Caco-2 (cell line): Measurements from ENCODE around the gene MGAT4A. TPM values are rescaled to one million over a fixed set of nuclear protein-coding genes. Genes with fewer than 3 reads are reported as not detected.

Source experiments
- BruUV-seq: library from RNA; stranded (reverse); fragments of 400-500 nt; replicated peaks from 2 replicates; lab custom pipeline; 2021; lab: Mats Ljungman, UMichigan
- CTCF ChIA-PET: fragments of 300-600 bp; sonication (Branson Sonifier 250); formaldehyde crosslinking; loops from one replicate; lab custom pipeline; 2022; ENCODE audit warnings: antibody characterized with exemption; lab: Charles Lee
- POLR2A ChIA-PET: fragments of 300-600 bp; sonication (Branson Sonifier 250); formaldehyde crosslinking; loops from one replicate; lab custom pipeline; 2022; ENCODE audit warnings: antibody characterized with exemption; lab: Charles Lee
- DNase-seq, 2 experiments: peaks; one replicate each; pipeline versions ENCODE4 v3.0.0 to v3.0.0-alpha.2; 2020 to 2022
- H3K27me3 ChIP-seq: replicated peaks from 2 replicates; pipeline ENCODE4 v1.6.0; 2011; ENCODE audit warnings: low read length; ENCODE audit not compliant: control insufficient read depth, insufficient read depth
- H3K36me3 ChIP-seq: 2 replicates; pipeline ENCODE4 v1.5.1; 2011; ENCODE audit warnings: low read length; ENCODE audit not compliant: control insufficient read depth, insufficient read depth
- H3K4me1 ChIP-seq: fragments of 250-450 bp; sonication (Bioruptor Pico); 2 replicates; pipeline ENCODE4 v1.5.1; 2020; ENCODE audit warnings: mild to moderate bottlenecking
- H3K4me3 ChIP-seq: 2 replicates; pipeline ENCODE4 v1.5.1; 2011; ENCODE audit warnings: low read depth, mild to moderate bottlenecking, control low read depth, low read length
- H3K9me3 ChIP-seq: fragments of 250-450 bp; sonication (Bioruptor Pico); 2 replicates; pipeline ENCODE4 v1.5.1; 2020; ENCODE audit warnings: mild to moderate bottlenecking, moderate library complexity
- H3K27ac Mint-ChIP-seq: one replicate; pipeline ENCODE4 v1.8.0; 2022; ENCODE audit warnings: mixed read lengths; ENCODE audit not compliant: unreplicated experiment
- H3K27me3 Mint-ChIP-seq: one replicate; pipeline ENCODE4 v1.8.0; 2022; ENCODE audit warnings: mixed read lengths; ENCODE audit not compliant: insufficient read depth, unreplicated experiment
- H3K36me3 Mint-ChIP-seq: one replicate; pipeline ENCODE4 v1.8.0; 2022; ENCODE audit warnings: mild to moderate bottlenecking, mixed read lengths; ENCODE audit not compliant: insufficient read depth, unreplicated experiment
- H3K4me1 Mint-ChIP-seq: one replicate; pipeline ENCODE4 v1.8.0; 2022; ENCODE audit warnings: low read depth, mixed read lengths; ENCODE audit not compliant: unreplicated experiment
- H3K4me3 Mint-ChIP-seq: one replicate; pipeline ENCODE4 v1.8.0; 2022; ENCODE audit warnings: mild to moderate bottlenecking, moderate library complexity, mixed read lengths; ENCODE audit not compliant: unreplicated experiment
- H3K9me3 Mint-ChIP-seq: one replicate; pipeline ENCODE4 v1.8.0; 2022; ENCODE audit warnings: mixed read lengths; ENCODE audit not compliant: unreplicated experiment
- intact Hi-C: fragments of 100-400 bp; cut with micrococcal nuclease; formaldehyde crosslinking; loops from one replicate; pipeline ENCODE4 v1.10.0; 2022; ENCODE audit not compliant: unreplicated experiment
- total RNA-seq: library from RNA; stranded (reverse); gene quantifications from 2 replicates; pipeline ENCODE4 v1.2.3, GENCODE V29; 2022
- TF ChIP-seq, protein P1 (sequence below), 2 experiments: fragments of 200-600 bp in 1 of 2; IDR thresholded peaks; 1 replicate in 1 of 2; 2 replicates in 1 of 2; pipeline versions ENCODE4 v1.5.1 to v1.8.0; 2011 to 2022; ENCODE audit warnings: antibody characterized with exemption in 1 of 2, control low read depth in 1 of 2, inconsistent platforms in 1 of 2, low read depth in 1 of 2, low read length in 1 of 2, mild to moderate bottlenecking in 1 of 2, moderate library complexity in 1 of 2; ENCODE audit not compliant: insufficient read depth in 1 of 2, severe bottlenecking in 1 of 2, unreplicated experiment in 1 of 2

MGAT4A gene
- total RNA-seq, 1 experiment from 2014 or later: 63.7 TPM

DNA sequence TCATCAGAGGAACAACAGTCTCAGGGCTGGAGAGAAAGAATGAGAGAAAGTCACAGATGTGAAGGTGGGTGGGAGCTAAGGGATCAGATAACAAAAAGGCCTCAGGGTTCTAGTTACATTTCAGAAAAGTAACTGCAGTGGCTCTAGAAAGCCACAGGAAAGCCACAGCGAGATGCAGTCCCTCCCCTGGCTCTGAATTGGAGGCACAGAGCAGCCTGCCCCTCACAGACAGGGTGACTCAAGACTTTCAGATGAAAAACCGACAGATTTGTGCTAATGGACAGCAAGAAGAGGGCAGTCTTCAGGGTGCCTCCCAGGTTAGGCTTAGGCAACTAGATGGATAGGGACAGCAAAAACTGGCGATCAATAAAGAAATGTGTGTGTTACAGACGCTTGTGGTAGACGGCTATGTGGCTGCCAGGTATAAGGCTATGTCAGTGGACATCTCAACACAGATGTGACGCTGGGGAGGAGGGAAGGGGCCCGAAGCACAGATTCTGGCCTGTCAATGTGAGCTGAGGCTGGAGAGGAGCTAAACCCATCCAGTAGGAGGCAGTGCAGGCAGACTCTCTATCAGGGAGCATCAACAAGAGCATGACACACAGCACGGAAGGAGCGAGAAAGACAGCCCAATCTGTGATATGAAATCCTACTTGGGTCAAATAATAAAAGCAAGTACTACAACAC lies 96.4 kb downstream of the MGAT4A start:
- no peaks in the 10 kb centered on the region for H3K9me3 Mint-ChIP-seq
- ChIA-PET POLR2A (no interaction called here), CTCF (interaction anchor here (0.7 to 1.0 kb wide), 3 partner anchors 13 to 432 kb away, joined by 3 to 4 read pairs (median 3); no protein-coding TSS in a partner anchor)
- no TSS peak for BruUV-seq
- H3K27me3 ChIP-seq: no peaks in the 10 kb centered on the region
- H3K4me1 ChIP-seq: no peaks in the 10 kb centered on the region
- no peak overlapping the region for H3K27ac Mint-ChIP-seq
- no peak overlapping the region for H3K4me3 ChIP-seq
- TF ChIP-seq, protein P1, sequence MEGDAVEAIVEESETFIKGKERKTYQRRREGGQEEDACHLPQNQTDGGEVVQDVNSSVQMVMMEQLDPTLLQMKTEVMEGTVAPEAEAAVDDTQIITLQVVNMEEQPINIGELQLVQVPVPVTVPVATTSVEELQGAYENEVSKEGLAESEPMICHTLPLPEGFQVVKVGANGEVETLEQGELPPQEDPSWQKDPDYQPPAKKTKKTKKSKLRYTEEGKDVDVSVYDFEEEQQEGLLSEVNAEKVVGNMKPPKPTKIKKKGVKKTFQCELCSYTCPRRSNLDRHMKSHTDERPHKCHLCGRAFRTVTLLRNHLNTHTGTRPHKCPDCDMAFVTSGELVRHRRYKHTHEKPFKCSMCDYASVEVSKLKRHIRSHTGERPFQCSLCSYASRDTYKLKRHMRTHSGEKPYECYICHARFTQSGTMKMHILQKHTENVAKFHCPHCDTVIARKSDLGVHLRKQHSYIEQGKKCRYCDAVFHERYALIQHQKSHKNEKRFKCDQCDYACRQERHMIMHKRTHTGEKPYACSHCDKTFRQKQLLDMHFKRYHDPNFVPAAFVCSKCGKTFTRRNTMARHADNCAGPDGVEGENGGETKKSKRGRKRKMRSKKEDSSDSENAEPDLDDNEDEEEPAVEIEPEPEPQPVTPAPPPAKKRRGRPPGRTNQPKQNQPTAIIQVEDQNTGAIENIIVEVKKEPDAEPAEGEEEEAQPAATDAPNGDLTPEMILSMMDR (IDR thresholded peaks at IDR 0.05; ENCODE audit: insufficient read depth in 1 of 2, low read depth in 1 of 2, low read length in 1 of 2, severe bottlenecking in 1 of 2, unreplicated experiment in 1 of 2): peak; percentile 32 to 39
- H3K36me3 ChIP-seq: peaks cover 6% of the 10 kb centered on the region
- intact Hi-C loops: loop anchor here (5.0 kb wide), 1 partner anchor 433 kb away; no protein-coding TSS in a partner anchor
- H3K36me3 Mint-ChIP-seq: peaks cover 25% of the 10 kb centered on the region
- no peaks in the 10 kb centered on the region for H3K9me3 ChIP-seq
- H3K4me3 Mint-ChIP-seq: no peak overlapping the region
- DNase-seq: peak in 1 of 2 experiments; percentile 28
- no peaks in the 10 kb centered on the region for H3K4me1 Mint-ChIP-seq
- no peaks in the 10 kb centered on the region for H3K27me3 Mint-ChIP-seq

DNA sequence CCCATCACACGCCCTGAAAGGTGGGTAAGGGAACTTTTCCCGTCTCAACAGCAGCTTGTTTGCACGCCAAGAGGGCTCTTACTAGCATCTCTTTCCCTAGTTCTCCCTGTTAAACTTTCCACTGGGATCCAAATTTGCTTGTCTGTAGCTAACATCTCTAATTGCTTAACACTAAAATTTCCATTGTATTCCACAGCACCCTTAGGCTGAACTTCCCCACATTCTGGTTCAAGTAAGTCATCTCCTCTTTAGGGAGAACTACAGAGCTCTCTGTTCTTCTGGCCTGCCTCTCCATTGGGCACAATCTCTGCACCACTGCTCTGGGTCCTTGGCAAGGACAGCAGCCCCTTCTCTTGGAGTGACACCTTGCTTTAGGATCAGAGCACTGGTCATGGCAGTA lies 98.6 kb downstream of the MGAT4A start:
- TF ChIP-seq, protein P1 (IDR thresholded peaks at IDR 0.05; ENCODE audit: insufficient read depth in 1 of 2, low read depth in 1 of 2, low read length in 1 of 2, severe bottlenecking in 1 of 2, unreplicated experiment in 1 of 2): no peak
- no peak for DNase-seq
- BruUV-seq: no TSS peak
- Histone ChIP-seq H3K36me3 (peaks cover 6% of the 10 kb centered on the region), H3K27me3 (no peaks in the 10 kb centered on the region), H3K4me1 (no peaks in the 10 kb centered on the region), H3K4me3 (no peak overlapping the region), H3K9me3 (no peaks in the 10 kb centered on the region)
- CTCF ChIA-PET: no interaction called here
- H3K27me3 Mint-ChIP-seq: no peaks in the 10 kb centered on the region
- no peaks in the 10 kb centered on the region for H3K9me3 Mint-ChIP-seq
- no peaks in the 10 kb centered on the region for H3K4me1 Mint-ChIP-seq
- H3K4me3 Mint-ChIP-seq: no peak overlapping the region
- H3K27ac Mint-ChIP-seq: no peak overlapping the region
- intact Hi-C loops: loop anchor here (5.0 kb wide), 1 partner anchor 435 kb away; no protein-coding TSS in a partner anchor
- POLR2A ChIA-PET: no interaction called here
- H3K36me3 Mint-ChIP-seq: peaks cover 25% of the 10 kb centered on the region

DNA sequence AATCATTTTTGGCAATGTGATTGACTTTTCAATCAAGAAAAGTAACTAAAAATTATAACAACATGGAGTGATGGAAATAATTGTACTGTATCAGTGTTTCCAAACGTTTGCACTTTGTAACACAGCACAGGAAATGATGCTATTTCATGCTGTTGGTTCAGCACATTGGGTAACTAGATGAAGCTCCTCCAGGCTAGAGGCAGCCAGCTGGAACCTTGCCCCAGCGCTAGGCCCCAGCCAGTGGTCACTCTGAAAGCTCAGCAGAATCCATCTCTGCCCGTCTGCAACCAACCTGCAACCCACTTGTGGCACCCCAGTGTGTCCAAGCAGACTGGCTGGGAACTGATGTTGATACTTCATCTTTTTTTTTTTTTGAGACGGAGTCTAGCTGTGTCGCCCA lies 107.3 kb downstream of the MGAT4A start:
- Mint-ChIP-seq H3K9me3 (no peaks in the 10 kb centered on the region), H3K27me3 (no peaks in the 10 kb centered on the region), H3K36me3 (peaks cover 24% of the 10 kb centered on the region), H3K4me1 (no peaks in the 10 kb centered on the region), H3K4me3 (no peak overlapping the region), H3K27ac (no peak overlapping the region)
- BruUV-seq: no TSS peak
- POLR2A ChIA-PET: no interaction called here
- no peaks in the 10 kb centered on the region for H3K4me1 ChIP-seq
- no peaks in the 10 kb centered on the region for H3K27me3 ChIP-seq
- CTCF ChIA-PET: no interaction called here
- DNase-seq: no peak
- H3K36me3 ChIP-seq: peaks cover 4% of the 10 kb centered on the region
- intact Hi-C loops: no loop called here
- no peaks in the 10 kb centered on the region for H3K9me3 ChIP-seq
- TF ChIP-seq, protein P1 (IDR thresholded peaks at IDR 0.05; ENCODE audit: insufficient read depth in 1 of 2, low read depth in 1 of 2, low read length in 1 of 2, severe bottlenecking in 1 of 2, unreplicated experiment in 1 of 2): no peak
- no peak overlapping the region for H3K4me3 ChIP-seq
